Peyer's patch (tissue), 4 donors: ENCODE data around the gene FCER2. TPM values are rescaled to one million over a fixed set of nuclear protein-coding genes. Genes with fewer than 3 reads are reported as not detected.

ENCODE experiments used
- DNase-seq, 3 donors: peaks; one replicate each; pipeline ENCODE4 v3.0.0-alpha.2; 2017 to 2019
- H3K27ac ChIP-seq, 4 donors: fragments of 200-600 bp; sonication (generic); one replicate each; pipeline ENCODE4 v1.5.1; 2016 to 2019
- H3K27me3 ChIP-seq, 2 donors: fragments of 200-600 bp; sonication (generic); one replicate each; pipeline ENCODE4 v1.5.1; 2019
- H3K36me3 ChIP-seq, 3 donors: fragments of 200-600 bp; sonication (generic); one replicate each; pipeline ENCODE4 v1.5.1; 2016 to 2019
- H3K4me1 ChIP-seq, 4 donors: fragments of 200-600 bp; sonication (generic); one replicate each; pipeline ENCODE4 v1.5.1; 2016 to 2019
- H3K4me3 ChIP-seq, 4 donors: fragments of 200-600 bp; sonication (generic); 1 replicate in 3 of 4; 2 replicates in 1 of 4; pipeline ENCODE4 v1.5.1; 2016 to 2019; ENCODE audit warnings: mild to moderate bottlenecking in 1 of 4
- H3K9me3 ChIP-seq, 4 donors: fragments of 200-600 bp; sonication (generic); one replicate each; pipeline ENCODE4 v1.5.1; 2016 to 2019; ENCODE audit warnings: mild to moderate bottlenecking in 1 of 4
- POLR2A ChIP-seq, 2 donors: fragments of 450-650 bp; IDR thresholded peaks; one replicate each; pipeline ENCODE4 v1.5.1; 2017; ENCODE audit warnings: antibody characterized with exemption in 2 of 2, mild to moderate bottlenecking in 2 of 2, moderate library complexity in 2 of 2
- total RNA-seq, 4 donors: library from RNA; depleted of rRNA; stranded (reverse); fragments of >200 nt; gene quantifications; one replicate each; pipeline ENCODE4 v1.1.0, GENCODE V29; 2016
- TF ChIP-seq, protein P1 (sequence below), 6 experiments: fragments of 450-650 bp in 4 of 6; fragments of 200-600 bp in 2 of 6; sonication (generic) in 1 of 6; IDR thresholded peaks; one replicate each; pipeline ENCODE4 v1.5.1; 2017 to 2019; ENCODE audit warnings: antibody characterized with exemption in 6 of 6, mild to moderate bottlenecking in 3 of 6, moderate library complexity in 1 of 6

FCER2 gene
- total RNA-seq, 4 donors from 2014 or later = 2.0 to 10.7 TPM; not detected in 2

- H3K4me1 ChIP-seq = peaks cover 0 to 18% (median 2%) of the 10 kb centered on the region in 4 donors
- H3K27me3 ChIP-seq = no peaks in the 10 kb centered on the region
- no peaks in the 10 kb centered on the region for H3K9me3 ChIP-seq
- H3K4me3 ChIP-seq = peak within 1 kb of the TSS; percentile 59 to 97 (median 94)
- peaks cover 0 to 21% (median 0%) of the 10 kb centered on the region in 3 donors for H3K36me3 ChIP-seq
- peak in 1 of 2 donors; percentile 21 for TF ChIP-seq POLR2A (IDR thresholded peaks at IDR 0.05)
- TF ChIP-seq, protein P1, sequence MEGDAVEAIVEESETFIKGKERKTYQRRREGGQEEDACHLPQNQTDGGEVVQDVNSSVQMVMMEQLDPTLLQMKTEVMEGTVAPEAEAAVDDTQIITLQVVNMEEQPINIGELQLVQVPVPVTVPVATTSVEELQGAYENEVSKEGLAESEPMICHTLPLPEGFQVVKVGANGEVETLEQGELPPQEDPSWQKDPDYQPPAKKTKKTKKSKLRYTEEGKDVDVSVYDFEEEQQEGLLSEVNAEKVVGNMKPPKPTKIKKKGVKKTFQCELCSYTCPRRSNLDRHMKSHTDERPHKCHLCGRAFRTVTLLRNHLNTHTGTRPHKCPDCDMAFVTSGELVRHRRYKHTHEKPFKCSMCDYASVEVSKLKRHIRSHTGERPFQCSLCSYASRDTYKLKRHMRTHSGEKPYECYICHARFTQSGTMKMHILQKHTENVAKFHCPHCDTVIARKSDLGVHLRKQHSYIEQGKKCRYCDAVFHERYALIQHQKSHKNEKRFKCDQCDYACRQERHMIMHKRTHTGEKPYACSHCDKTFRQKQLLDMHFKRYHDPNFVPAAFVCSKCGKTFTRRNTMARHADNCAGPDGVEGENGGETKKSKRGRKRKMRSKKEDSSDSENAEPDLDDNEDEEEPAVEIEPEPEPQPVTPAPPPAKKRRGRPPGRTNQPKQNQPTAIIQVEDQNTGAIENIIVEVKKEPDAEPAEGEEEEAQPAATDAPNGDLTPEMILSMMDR (IDR thresholded peaks at IDR 0.05) = peak; percentile 97 to 99 (median 99)
- peak within 1 kb of the TSS; percentile 63 to 95 (median 86) for H3K27ac ChIP-seq
- DNase-seq = peak; percentile 81 to 93 (median 91)
These were observed 21.2 kb downstream of the FCER2 start, which contains the start of gene TRAPPC5 for GRCh38 chr19:7680606-7681339. TSS of gene TRAPPC5 (plus strand) at chr19:7680833. CDS start at chr19:7682254, 1,421 bp downstream.

DNA sequence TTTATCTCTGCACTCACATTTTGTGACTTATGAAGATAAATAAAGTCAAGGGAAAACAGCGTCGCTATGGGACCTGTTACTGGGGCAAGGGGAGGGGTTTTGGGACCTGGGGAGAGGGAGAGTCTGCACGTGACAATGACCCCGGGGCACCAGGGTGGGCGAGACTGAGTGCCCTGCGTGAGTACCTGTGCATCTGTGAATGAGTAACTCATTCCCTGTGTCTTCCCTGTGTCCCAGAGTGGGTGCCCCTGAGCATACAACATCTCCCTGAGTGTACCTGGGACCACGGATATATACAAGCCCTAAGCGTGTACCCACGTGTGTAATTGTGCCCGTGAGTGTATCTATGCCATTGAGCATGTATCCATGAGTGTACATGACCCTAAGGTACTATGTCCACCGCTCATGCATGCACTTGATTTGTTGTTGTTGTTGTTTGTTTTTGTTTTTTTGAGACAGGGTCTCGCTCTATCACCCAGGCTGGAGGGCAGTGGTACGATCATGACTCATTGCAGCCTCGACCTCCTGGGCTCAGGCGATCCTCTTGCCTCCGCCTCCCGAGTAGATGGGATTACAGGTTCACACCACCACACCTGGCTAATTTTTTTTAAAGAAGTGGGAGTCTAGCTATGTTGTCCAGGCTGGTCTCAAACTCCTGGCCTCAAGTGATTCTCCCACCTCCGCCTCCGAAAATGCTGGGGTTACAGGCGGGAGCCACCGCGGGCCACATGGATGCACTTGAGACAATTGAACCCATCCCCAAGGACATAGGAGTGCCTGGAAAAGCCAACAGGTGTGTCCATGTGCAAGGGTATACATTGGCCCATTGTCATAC is 21.9 kb downstream of the FCER2 start:
- peak overlapping the region in 2 of 4 donors; percentile 83 to 95 for H3K27ac ChIP-seq
- H3K4me1 ChIP-seq = peaks cover 0 to 18% (median 2%) of the 10 kb centered on the region in 4 donors
- peak overlapping the region; percentile 59 to 97 (median 94) for H3K4me3 ChIP-seq
- no peaks in the 10 kb centered on the region for H3K27me3 ChIP-seq
- peaks cover 0 to 21% (median 0%) of the 10 kb centered on the region in 3 donors for H3K36me3 ChIP-seq
- TF ChIP-seq POLR2A (IDR thresholded peaks at IDR 0.05) = no peak
- TF ChIP-seq, protein P1 (IDR thresholded peaks at IDR 0.05) = no peak
- no peak for DNase-seq
- no peaks in the 10 kb centered on the region for H3K9me3 ChIP-seq

DNA sequence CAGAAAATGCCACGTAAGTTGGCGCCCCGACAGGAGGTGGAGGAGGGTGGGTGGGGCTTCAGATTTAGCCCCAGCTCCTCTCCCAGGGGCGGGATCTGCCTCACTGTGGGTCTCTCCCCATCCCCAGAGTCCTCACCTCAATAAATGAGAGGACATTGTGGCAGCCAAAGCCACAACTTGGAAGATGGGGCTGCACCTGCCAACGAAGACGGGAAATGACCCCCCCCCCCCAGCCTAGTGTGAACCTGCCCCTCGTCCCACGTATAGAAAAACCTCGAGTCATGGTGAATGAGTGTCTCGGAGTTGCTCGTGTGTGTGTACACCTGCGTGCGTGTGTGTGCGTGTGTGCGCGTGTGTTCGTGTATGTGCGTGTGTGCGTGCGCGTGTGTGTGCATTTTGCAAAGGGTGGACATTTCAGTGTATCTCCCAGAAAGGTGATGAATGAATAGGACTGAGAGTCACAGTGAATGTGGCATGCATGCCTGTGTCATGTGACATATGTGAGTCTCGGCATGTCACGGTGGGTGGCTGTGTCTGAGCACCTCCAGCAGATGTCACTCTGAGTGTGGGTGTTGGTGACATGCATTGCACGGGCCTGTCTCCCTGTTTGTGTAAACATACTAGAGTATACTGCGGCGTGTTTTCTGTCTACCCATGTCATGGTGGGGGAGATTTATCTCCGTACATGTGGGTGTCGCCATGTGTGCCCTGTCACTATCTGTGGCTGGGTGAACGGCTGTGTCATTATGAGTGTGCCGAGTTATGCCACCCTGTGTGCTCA is 22.8 kb downstream of the FCER2 start:
- peak in 2 of 3 donors; percentile 83 to 85 for DNase-seq
- Histone ChIP-seq H3K9me3 (no peaks in the 10 kb centered on the region), H3K4me3 (no peak overlapping the region), H3K4me1 (peaks cover 0 to 18% (median 2%) of the 10 kb centered on the region in 4 donors), H3K36me3 (peaks cover 0 to 20% (median 0%) of the 10 kb centered on the region in 3 donors), H3K27ac (no peak overlapping the region), H3K27me3 (no peaks in the 10 kb centered on the region)
- TF ChIP-seq, protein P1 (IDR thresholded peaks at IDR 0.05) = peak in 5 of 6 experiments; percentile 10 to 55 (median 40)
- no peak for TF ChIP-seq POLR2A (IDR thresholded peaks at IDR 0.05)

DNA sequence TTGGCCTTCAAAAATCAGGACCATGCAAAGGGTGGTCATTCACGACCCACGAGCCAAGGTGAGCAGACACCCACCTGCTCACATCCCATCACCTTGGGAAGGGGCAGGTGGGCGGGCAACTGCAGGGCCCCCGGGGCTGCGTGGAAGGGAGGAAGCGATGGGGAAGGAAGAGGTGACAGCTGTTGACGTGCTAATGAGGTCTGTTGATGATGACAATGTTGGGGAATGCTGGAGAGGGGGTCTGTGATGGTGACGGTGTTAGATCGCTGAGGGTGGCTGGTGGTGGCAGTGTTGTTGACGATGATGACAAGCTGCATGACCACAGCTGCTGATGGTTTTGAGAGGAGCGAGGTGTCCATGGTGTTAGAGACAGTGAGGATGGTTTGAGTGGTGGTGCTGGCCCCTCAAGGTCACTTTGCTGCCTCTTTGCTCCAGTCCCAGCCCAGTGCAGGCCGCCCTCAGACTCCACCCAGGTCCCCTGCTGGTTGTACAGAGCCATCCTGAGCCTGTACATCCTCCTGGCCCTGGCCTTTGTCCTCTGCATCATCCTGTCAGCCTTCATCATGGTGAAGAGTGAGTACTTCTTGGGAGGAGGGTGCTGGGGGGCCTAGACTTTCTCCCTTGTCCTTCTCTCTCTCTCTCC is 24.1 kb downstream of the FCER2 start:
- no peak overlapping the region for H3K4me3 ChIP-seq
- no peak for TF ChIP-seq POLR2A (IDR thresholded peaks at IDR 0.05)
- TF ChIP-seq, protein P1 (IDR thresholded peaks at IDR 0.05) = no peak
- peaks cover 0 to 18% (median 2%) of the 10 kb centered on the region in 4 donors for H3K4me1 ChIP-seq
- H3K36me3 ChIP-seq = peaks cover 0 to 6% (median 0%) of the 10 kb centered on the region in 3 donors
- no peaks in the 10 kb centered on the region for H3K27me3 ChIP-seq
- no peaks in the 10 kb centered on the region for H3K9me3 ChIP-seq
- H3K27ac ChIP-seq = no peak overlapping the region
- DNase-seq = no peak
